HG02970 (cell line): ENCODE data around the gene SORBS2.
"Not testable (repeated sequence)": the region's sequence is repeated elsewhere in the genome, so short reads cannot be mapped to it uniquely, and the experiment has no call there.

Experiments used
- ATAC-seq: cut with Tn5 transposase; IDR thresholded peaks from one replicate; pipeline ENCODE4 v1.9.1; 2021; ENCODE audit warnings: mild to moderate bottlenecking, moderate library complexity, moderate number of reproducible peaks; ENCODE audit not compliant: unreplicated experiment, low FRiP score

The SORBS2 gene, protein sequence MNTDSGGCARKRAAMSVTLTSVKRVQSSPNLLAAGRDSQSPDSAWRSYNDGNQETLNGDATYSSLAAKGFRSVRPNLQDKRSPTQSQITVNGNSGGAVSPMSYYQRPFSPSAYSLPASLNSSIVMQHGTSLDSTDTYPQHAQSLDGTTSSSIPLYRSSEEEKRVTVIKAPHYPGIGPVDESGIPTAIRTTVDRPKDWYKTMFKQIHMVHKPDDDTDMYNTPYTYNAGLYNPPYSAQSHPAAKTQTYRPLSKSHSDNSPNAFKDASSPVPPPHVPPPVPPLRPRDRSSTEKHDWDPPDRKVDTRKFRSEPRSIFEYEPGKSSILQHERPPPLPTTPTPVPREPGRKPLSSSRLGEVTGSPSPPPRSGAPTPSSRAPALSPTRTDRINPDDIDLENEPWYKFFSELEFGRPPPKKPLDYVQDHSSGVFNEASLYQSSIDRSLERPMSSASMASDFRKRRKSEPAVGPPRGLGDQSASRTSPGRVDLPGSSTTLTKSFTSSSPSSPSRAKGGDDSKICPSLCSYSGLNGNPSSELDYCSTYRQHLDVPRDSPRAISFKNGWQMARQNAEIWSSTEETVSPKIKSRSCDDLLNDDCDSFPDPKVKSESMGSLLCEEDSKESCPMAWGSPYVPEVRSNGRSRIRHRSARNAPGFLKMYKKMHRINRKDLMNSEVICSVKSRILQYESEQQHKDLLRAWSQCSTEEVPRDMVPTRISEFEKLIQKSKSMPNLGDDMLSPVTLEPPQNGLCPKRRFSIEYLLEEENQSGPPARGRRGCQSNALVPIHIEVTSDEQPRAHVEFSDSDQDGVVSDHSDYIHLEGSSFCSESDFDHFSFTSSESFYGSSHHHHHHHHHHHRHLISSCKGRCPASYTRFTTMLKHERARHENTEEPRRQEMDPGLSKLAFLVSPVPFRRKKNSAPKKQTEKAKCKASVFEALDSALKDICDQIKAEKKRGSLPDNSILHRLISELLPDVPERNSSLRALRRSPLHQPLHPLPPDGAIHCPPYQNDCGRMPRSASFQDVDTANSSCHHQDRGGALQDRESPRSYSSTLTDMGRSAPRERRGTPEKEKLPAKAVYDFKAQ (N-terminal part only)

DNA sequence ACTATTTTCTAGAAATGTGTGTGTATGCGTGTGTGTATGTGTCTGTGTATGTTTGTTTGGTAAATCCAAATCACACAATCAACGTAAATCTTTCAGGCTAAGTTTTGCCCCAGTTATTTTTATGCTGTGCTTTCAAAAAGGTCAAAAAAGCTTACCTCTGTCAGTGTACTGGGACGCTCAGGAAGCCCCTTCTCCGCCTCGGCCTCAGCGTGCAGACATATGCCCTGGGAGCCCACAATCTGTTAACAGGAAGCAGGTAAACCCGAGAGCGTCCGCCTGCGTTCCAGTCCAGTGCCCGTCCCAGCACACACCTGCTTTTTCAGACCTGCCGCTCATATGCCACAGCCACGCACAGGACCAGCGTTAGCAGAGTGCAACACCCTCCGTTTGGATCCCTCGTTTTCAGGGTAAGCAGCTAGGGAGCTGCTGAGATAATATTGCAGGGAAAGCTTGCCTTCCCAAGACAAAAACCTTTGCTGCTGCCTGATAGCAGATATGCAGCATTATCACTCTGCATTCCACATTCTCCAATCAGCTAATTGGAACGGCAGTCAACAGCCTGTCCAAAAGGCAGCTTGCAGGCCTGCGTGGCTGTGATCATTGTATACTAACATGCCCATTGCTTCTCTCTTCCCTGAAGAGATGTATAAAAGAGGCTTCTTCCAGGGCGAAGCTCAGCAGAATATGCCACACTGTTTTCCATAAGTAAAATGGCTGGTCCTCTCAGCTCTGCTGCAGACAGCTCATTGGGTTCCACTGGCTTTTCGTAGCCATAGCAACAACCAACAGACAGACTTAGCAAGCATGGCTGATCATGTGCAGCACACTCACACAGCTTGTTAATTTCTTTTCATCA lies at the start of gene SORBS2:
Gene SORBS2, minus strand, starts transcription at position 686 of the 856 bp plus-strand sequence. CDS start 121,623 bp downstream, outside the sequence.
- peak; percentile 56 for ATAC-seq

DNA sequence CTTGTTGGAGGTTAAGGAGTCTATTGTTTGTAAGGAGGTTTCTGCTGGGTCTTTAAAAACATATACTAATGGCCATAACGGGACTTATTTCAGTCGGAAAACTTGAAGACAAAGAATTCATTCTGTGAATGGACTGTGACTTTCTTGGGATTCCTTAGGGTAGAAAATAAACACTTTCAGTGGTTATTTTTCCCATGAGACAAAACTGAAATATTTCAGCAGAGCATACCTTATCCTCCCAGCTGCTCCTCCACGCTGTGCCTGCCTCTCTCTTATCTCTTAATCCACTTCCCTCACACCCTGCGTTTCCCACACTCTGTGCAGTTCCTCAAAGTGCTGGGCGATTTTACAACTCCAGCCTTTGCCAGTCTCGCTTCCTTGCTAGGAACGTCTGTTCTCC lies 47.1 kb upstream of the SORBS2 start:
- ATAC-seq: no peak

DNA sequence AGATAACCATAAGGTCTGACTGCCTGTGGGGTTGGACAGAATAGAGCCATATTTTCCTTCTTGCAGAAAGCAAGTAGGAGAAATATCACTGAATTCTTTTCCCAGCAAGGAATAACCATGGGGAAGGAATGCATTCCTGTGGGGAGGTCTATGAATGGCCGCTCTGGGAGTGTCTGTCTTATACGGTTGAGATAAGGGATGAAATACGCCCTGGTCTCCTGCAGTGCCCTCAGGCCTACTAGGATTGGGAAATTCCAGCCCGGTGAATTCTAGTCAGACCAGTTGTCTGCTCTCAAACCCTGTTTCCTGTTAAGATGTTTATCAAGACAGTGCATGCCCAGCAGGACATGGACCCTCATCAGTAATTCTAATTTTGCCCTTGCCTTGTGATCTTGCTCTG lies 45.6 kb upstream of the SORBS2 start:
- ATAC-seq: not testable (repeated sequence)

DNA sequence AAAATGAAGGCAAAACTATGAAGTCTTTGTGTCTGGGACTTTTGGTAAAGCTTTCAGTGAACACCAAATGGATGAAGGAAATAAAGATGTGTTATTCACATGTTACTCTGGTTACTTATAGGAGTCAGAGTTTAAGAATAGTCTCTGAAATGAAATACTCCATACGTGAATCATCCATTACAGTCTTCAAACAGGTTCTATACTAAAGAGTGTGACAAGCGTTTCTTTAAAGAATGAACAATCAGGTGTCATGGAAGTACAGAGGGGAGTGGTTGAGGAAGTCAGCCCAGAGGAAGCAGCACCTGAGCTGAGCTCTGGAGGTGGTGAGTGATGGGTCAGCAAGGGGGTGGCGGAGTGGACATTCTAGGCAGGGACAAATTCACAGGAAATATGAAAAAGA lies 41.8 kb upstream of the SORBS2 start:
- ATAC-seq: no peak

DNA sequence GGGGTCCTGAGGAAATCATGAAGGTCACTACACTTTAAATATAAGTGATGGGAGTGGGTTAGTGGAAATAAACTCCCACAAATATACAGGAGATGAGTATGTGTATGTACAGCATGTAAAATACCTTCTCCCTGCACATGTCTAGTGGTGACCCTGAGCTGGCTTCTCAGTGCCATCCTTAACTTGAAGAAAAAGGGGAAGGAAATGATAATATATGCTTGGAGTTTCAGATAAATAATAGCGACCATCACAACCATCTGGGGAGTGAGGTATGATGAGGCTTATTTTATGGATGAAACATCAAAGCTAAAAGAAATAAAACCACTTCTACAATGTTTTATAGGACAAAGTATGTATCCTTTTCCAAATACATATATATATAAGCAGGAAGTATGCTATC lies 41.0 kb upstream of the SORBS2 start:
- no peak for ATAC-seq

DNA sequence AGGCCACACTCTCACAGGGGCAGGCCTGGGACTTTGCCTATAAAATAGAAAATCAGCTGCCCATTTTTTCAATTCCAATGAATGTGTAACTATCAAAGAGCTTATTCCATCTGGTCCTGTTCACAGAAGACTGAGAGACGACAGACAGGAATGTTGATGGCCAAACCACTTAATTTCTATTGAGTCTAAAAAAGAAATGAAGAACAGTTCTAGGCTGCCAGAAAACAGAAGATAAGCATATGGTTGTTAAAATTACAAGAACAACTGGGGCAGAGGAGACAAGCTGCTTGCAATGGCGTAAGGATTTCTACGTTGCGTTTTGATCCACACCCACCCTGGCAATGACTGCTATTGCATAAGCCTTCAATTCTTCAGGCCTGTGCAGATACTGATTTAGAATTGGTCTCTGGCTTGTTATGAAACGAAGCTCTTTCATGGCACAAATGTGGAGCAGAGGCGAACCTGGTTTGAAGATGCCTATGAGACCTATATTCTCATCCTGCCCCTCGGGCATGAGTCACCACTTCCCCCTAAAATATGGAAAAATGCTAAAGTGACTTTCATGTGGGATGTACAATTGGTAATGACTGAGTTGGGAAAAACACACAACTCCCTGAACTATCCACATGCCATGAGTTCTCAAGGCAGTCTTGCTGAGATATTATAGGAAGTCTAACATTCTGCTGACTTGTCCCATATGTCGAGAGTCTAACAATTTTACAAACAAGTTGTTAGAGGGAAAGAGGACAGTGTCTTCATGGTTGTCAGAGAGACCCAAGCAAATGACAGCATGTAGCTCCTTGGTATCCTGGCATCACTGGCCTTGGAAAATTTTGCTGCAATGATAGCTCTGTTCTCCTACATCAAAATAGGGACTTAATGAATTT lies 37.9 kb upstream of the SORBS2 start:
- ATAC-seq: no peak

DNA sequence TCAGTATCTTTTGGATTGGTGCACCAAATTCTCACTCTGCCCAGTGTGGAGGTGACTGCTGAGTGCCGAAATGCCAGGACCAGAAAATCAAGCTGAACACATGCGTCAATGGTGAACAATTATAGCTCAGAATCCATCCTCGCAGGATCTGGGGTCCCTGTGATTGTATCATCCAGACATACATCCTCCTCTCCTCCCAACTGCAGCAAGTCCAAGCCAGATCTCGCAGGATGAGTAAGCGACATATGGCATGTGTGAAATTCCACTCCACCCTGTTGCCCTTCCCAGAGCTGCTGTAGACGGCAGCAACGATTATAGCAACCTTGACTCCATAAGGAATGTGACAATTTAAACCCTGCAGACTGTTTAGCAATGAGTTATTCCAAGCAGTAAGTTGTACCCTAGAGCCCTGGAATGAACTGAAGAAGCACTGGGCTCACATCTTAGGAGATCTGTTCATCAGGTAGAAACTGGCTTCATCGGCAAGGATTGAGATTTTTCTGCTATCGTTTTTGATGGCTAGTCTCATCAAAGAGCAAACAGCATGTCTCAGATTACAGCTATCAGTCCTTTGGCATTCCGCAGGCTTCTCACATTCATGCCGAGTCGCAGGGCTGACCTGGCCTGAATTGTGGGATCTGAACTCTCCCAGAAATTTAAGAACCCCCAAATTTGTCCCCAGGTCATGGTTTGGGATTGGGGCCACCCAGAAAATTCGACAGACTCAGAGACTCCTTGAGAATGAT lies 35.5 kb upstream of the SORBS2 start:
- no peak for ATAC-seq

DNA sequence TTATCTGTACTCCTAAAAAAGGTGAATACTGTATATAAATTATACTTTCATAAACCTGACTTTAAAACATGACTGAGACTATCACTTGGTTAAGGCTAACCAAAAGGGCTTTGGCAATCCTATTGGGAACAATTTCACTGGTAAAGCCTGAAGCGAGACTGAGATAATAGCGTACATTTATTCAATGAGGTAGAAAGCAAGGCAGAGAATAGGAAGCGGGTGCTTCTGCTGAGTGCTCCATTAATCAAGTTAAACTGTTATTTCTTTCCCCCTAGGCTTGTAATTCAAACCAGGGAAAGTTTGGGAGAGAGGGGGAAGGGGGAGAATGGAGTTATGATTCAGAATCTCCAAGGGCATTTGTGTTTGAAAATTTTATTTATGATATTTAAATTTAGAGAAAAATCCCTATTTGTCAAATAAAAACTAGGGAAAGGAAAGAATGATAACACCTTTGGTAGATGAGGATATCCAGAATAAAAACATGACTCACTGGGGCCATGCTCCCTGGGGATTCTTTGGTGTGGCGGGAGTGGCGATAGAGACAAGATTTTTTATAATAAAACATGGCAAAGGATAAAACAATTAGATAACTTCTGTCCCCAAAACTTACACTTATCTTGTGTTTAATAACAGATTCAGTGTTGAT lies 34.6 kb upstream of the SORBS2 start:
- ATAC-seq: no peak

DNA sequence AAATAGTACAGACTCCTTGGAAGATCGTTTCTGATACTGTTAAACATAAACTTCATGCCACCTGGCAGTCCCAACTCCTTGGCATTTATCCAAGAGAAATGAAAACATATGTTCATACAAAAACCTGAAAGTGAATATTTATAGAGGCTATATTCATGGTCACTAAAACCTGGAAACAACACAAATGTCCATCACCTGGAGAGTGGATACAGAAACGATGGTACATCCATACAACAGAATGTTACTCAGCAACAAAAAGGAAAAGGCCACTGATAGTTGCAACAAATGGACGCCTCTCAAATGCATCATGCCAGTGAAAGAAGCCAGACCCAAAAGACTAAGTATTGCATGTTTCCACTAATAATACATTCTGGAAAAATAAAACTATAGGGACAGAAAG lies 34.0 kb upstream of the SORBS2 start:
- ATAC-seq: no peak

DNA sequence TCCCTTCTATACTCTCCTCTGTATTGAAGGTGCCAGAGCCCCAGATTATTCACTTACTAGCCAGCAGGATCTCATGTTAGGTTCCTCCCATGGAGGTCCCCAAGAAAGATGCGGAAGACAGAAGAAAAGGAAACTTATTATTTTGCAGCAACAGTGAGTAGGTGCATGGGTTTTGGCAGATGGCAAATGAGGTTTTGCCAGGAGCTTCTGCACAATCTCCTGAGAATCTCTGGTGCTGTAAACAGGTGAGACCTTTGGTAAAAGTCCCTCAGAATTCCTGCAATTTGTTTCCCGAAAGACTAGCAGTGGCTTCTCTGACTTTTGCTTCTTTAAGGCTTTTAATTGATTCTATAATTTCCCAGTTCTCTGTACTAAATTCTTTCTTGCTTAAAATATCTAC lies 29.5 kb upstream of the SORBS2 start:
- no peak for ATAC-seq

DNA sequence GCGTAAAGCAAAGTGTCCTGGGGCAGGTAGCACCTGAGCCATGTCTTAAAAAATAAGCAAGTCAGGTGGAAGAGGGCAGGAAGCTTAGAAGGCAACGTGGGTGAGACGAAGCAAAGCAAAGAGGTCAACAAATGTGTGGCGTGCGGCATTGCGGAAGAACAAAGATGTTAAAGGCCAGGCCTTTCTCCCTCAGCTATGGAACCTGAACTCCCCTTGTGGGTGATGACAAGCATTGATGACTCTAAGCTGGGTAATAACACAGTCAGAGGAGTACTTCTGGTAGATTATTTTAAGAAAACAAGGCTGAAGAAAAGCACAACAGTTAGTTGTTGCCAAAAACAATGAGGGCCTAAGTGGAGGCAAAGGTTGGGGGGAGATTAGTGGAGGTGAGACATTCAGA lies 29.0 kb upstream of the SORBS2 start:
- no peak for ATAC-seq

DNA sequence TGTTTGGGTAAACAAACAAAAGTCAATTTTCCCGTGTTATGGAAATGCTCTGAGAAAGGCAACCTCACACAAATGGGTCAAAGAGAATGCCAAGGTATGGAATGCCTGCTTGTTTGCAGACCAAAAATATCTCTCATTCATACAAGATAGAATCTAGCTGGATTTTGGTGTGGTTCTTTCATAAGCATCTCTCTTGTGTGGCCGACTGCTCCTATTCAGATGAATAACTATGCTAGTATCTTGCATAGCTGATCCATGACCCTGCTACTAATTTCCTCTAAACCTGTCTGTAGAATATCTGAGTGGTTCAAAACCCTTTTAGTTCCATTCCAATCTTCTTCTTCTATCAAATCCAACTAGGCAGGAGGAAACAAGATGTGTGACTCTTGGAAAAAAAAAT lies 28.2 kb upstream of the SORBS2 start:
- ATAC-seq: no peak

DNA sequence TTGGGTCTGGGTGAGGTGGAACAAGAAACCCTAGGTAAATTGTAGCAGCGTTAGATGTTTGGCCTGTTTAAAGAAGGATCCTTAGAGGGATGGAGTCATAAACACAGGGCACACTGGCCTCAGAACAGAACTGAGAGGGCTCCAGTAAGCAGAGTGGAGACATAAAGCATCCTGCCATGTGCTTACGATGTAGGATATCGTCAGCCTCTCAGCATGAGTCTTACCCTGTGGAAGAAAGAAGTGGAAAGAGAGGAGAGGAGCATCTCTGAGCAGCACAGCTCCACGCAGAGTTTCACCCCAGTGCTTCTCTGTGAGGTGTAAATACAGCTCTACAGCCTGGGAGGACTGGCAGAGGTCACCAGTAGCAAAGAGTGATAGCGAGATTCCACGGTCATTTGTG lies 27.8 kb upstream of the SORBS2 start:
- no peak for ATAC-seq

DNA sequence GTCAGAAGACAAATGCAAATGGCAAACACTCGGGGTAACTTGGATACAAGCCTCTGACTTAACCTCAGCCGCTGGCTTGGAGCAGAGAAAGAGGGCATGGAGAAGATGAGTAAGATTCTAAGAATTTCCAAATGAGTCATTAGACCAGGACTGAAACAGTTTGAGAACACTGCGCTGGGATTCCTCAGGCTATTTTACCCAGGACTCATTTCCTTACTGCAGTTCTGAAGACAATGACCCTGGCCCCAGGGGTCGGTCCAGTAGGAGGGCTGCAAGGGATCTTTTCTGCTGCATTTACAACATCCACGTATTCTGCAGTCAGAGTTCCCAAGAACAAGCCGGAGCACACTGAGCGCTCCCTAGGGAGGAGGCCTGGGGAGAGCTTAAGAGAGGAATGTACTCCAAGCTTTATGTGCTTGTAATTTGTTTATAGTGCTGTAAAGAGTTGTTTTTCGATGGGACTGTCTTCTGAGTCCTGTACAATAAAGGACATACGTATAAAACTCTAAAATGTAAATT lies 27.3 kb upstream of the SORBS2 start:
- no peak for ATAC-seq

DNA sequence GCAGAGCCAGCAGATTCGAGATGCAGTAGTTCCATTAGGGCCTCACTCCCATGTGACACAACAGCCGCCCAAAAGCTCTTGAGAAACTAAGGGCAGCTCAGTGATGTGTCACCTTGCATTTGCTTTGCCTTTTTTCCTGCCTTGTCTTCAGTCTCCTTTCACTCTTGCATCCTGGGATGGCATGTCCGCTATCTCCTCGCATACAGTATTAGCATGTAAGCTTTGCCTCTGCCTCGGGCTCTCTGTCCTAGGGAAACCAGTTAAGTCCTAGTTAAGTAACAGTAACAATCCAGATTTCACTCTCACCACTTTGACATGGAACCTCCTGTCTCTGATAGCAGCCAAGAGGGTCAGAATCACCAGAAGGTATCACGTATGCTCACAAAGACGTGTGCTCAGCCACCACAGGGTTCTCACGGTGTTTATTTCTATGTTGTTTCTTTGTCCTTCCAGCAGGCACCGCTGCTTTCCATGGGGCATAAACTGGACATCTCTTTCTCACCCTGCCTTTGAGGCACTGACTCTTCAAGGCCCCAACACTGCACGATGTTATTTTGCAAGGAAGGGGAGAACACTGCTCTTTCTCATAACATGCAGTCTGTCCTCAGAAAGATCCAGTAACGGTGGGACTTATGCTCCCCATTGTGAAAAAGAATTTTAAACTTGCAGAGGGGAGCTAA lies 26.7 kb upstream of the SORBS2 start:
- no peak for ATAC-seq

DNA sequence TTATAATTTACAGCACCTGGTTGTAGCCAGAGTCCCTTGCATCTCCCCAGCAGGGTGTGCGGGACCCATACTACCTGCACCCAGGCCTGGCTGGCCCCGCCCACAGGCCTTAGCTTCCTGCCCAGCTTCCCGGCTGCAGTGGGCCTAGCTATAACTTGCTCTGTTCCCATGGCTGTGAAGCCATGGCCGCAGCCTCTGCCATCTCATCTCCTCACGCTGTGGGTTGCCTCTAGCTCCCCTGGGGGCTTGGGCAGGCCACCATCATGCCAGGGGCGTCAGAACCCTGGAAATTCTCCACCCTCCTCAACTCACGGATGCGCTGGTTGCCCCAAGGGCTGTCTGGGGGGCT lies 26.1 kb upstream of the SORBS2 start:
- no peak for ATAC-seq

DNA sequence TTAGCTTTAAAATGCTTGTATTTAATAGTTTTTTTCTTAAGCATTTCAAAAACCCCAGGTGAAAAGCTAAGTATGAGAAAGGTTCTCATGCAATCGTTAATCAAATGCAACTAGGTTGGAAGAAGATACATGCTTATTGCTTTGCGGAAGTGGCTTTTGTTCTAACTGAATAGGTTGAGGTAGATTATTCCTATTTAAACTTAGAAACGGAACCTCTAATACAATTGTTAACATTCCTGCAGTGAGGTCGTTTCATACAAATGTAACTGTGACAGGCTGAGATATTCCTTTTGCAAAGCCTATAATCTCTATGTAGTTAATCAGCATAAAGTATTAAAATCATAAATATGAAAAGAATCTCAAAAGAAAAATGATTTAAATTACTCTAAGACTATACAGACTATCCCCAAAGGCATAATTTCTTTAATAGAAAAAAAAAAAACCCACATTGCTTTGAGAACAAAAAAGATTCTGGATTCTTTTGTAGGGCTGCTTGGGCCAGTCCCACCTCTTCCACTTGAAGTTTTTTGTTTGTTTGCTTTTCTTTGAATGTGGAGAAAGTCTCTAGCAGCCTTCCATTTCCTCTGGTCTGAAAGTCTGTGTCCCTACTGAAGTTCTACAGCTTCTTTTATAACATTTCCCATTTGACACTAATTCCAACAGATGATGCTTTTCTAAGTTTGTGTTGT lies 25.6 kb upstream of the SORBS2 start:
- ATAC-seq: no peak
